HuH-7 (cell line): ENCODE data around the gene ARID3A.
A peak's percentile ranks its signal among the peaks of the same experiment; 100 is the strongest.
"Not testable (repeated sequence)": the region's sequence is repeated elsewhere in the genome, so short reads cannot be mapped to it uniquely, and the experiment has no call there.

Source experiments
- DNase-seq: peaks from one replicate; pipeline ENCODE4 v3.0.0; 2011; ENCODE audit warnings: low spot score

ARID3A gene

GRCh38 chr19:947707-948539, 22.1 kb downstream of the ARID3A start:
- no peak for DNase-seq

GRCh38 chr19:948842-949496, 23.1 kb downstream of the ARID3A start:
- no peak for DNase-seq

GRCh38 chr19:950352-951066, 24.7 kb downstream of the ARID3A start:
- no peak for DNase-seq

- DNase-seq: no peak
Observed at GRCh38 chr19:952049-952679, 26.3 kb downstream of the ARID3A start.

- peak; percentile 93 for DNase-seq
Observed at GRCh38 chr19:952680-953444, 27.0 kb downstream of the ARID3A start.

GRCh38 chr19:953445-954271, 27.8 kb downstream of the ARID3A start:
- no peak for DNase-seq

- no peak for DNase-seq
Observed at GRCh38 chr19:954272-954671, 28.4 kb downstream of the ARID3A start.

GRCh38 chr19:954672-955494, 29.0 kb downstream of the ARID3A start:
- DNase-seq: peak; percentile 77

GRCh38 chr19:955803-956765, 30.2 kb downstream of the ARID3A start:
- no peak for DNase-seq

GRCh38 chr19:956766-957440, 31.1 kb downstream of the ARID3A start:
- no peak for DNase-seq

- DNase-seq: not testable (repeated sequence)
Observed at GRCh38 chr19:957578-957977, 31.7 kb downstream of the ARID3A start.

GRCh38 chr19:958967-959855, 33.4 kb downstream of the ARID3A start:
- DNase-seq: no peak

GRCh38 chr19:960020-960419, 34.2 kb downstream of the ARID3A start:
- DNase-seq: no peak

- no peak for DNase-seq
Observed at GRCh38 chr19:960601-960938, 34.7 kb downstream of the ARID3A start.

- DNase-seq: peak; percentile 70
Observed at GRCh38 chr19:961866-962620, 36.2 kb downstream of the ARID3A start.

- no peak for DNase-seq
Observed at GRCh38 chr19:962683-963400, 37.0 kb downstream of the ARID3A start.
